ENCODE results near the gene AEBP1. TPM values are rescaled to one million over a fixed set of nuclear protein-coding genes. Genes with fewer than 3 reads are reported as not detected.

The AEBP1 gene
- total and polyA plus RNA-seq, 2 experiments from 2014 or later: 15.1 to 42.0 TPM

GRCh38 chr7:44108768-44109750 is 4.9 kb downstream of the AEBP1 start:
- no peak for DNase-seq (ENCODE audit: low spot score)
- no peaks in the 10 kb centered on the region for H3K9me2 ChIP-seq (ENCODE audit: insufficient read depth)
- H3K27me3 ChIP-seq (ENCODE audit: insufficient read depth): peaks cover 9% of the 10 kb centered on the region; the same call in 1 of the 2 replicates
- no peaks in the 10 kb centered on the region for H3K36me3 ChIP-seq (ENCODE audit: insufficient read depth)
- H4K20me1 ChIP-seq (replicated peaks; ENCODE audit: insufficient read depth): no peaks in the 10 kb centered on the region
- H3K79me2 ChIP-seq (replicated peaks; ENCODE audit: insufficient read depth): no peaks in the 10 kb centered on the region; the same call in 1 of the 2 replicates
- Mint-ChIP-seq H3K36me3 (ENCODE audit: low read depth) (peaks cover 15% of the 10 kb centered on the region), H3K27me3 (ENCODE audit: insufficient read depth, low read depth, poor library complexity) (peaks cover 22% of the 10 kb centered on the region), H3K9me3 (no peaks in the 10 kb centered on the region; the same call in 2 of the 3 replicates), H3K4me1 (peaks cover 16% of the 10 kb centered on the region), H3K4me3 (no peak overlapping the region), H3K27ac (no peak overlapping the region)
- 0 out of 2 replicates have a peak, but pooled peaks cover 2% of the 10 kb centered on the region for H3F3A ChIP-seq (replicated peaks; ENCODE audit: low read depth)
- TF ChIP-seq ZNF114 (CRISPR knock-in tag; IDR thresholded peaks at IDR 0.05): no peak
- no peak for TF ChIP-seq NANOG (IDR thresholded peaks at IDR 0.05; ENCODE audit: borderline replicate concordance)
- peak in 1 of 2 experiments; percentile 17; a peak in 1 of 4 replicates for TF ChIP-seq CTCF (conservative IDR thresholded peaks at IDR 0.05; ENCODE audit: low read depth in 2 of 2)
- TF ChIP-seq ZNF331 (CRISPR knock-in tag; IDR thresholded peaks at IDR 0.05; ENCODE audit: low read depth): no peak
- TF ChIP-seq EZH2phosphoT487 (IDR thresholded peaks at IDR 0.05; ENCODE audit: unreplicated experiment): no peak
- H3K27ac ChIP-seq (ENCODE audit: low read depth): no peak overlapping the region
- ATAC-seq: no peak
- no peak overlapping the region for H2AFZ ChIP-seq
- H3K4me1 ChIP-seq (ENCODE audit: insufficient read depth): 0 out of 2 replicates have a peak, but pooled peaks cover 4% of the 10 kb centered on the region
- H3K4me2 ChIP-seq: no peak overlapping the region
- no peak overlapping the region for H3K4me3 ChIP-seq

GRCh38 chr7:44109991-44110390 is 5.8 kb downstream of the AEBP1 start:
- Mint-ChIP-seq H3K4me3 (no peak overlapping the region), H3K36me3 (ENCODE audit: low read depth) (peaks cover 24% of the 10 kb centered on the region), H3K27me3 (ENCODE audit: insufficient read depth, low read depth, poor library complexity) (peaks cover 20% of the 10 kb centered on the region), H3K4me1 (peaks cover 16% of the 10 kb centered on the region), H3K27ac (no peak overlapping the region), H3K9me3 (no peaks in the 10 kb centered on the region; the same call in 2 of the 3 replicates)
- Histone ChIP-seq H3K36me3 (ENCODE audit: insufficient read depth) (no peaks in the 10 kb centered on the region), H3K27me3 (ENCODE audit: insufficient read depth) (peaks cover 8% of the 10 kb centered on the region; the same call in 1 of the 2 replicates), H3K4me1 (ENCODE audit: insufficient read depth) (0 out of 2 replicates have a peak, but pooled peaks cover 4% of the 10 kb centered on the region), H3K9me2 (ENCODE audit: insufficient read depth) (no peaks in the 10 kb centered on the region), H3K27ac (ENCODE audit: low read depth) (no peak overlapping the region), H3K4me3 (no peak overlapping the region), H3K4me2 (no peak overlapping the region), H4K20me1 (replicated peaks; ENCODE audit: insufficient read depth) (no peaks in the 10 kb centered on the region; the same call in 1 of the 2 replicates), H3F3A (replicated peaks; ENCODE audit: low read depth) (0 out of 2 replicates have a peak, but pooled peaks cover 2% of the 10 kb centered on the region), H3K79me2 (replicated peaks; ENCODE audit: insufficient read depth) (no peaks in the 10 kb centered on the region; the same call in 1 of the 2 replicates), H2AFZ (no peak overlapping the region)
- no peak for TF ChIP-seq EZH2 (IDR thresholded peaks at IDR 0.05; ENCODE audit: low read depth, unreplicated experiment)
- ATAC-seq (no peak), DNase-seq (ENCODE audit: low spot score) (no peak)
